Calu3 (cell line): ENCODE results near the gene RSF1. TPM values are rescaled to one million over a fixed set of nuclear protein-coding genes. Genes with fewer than 3 reads are reported as not detected.

Source experiments
- BruUV-seq: library from RNA; stranded (reverse); fragments of 400-500 nt; replicated peaks from 2 replicates; lab custom pipeline; 2021; lab: Mats Ljungman, UMichigan
- CTCF ChIA-PET: fragments of 300-600 bp; sonication (Branson Sonifier 250); formaldehyde crosslinking; loops from one replicate; lab custom pipeline; 2022; ENCODE audit warnings: antibody characterized with exemption; lab: Charles Lee
- DNase-seq: peaks from one replicate; pipeline ENCODE4 v3.0.0; 2022
- H3K27ac Mint-ChIP-seq: one replicate; pipeline ENCODE4 v1.8.0; 2022; ENCODE audit warnings: mixed read lengths; ENCODE audit not compliant: unreplicated experiment
- H3K27me3 Mint-ChIP-seq: one replicate; pipeline ENCODE4 v1.8.0; 2022; ENCODE audit warnings: mixed read lengths; ENCODE audit not compliant: unreplicated experiment
- H3K36me3 Mint-ChIP-seq: one replicate; pipeline ENCODE4 v1.8.0; 2022; ENCODE audit warnings: mild to moderate bottlenecking, moderate library complexity, mixed read lengths; ENCODE audit not compliant: insufficient read depth, unreplicated experiment
- H3K4me1 Mint-ChIP-seq: one replicate; pipeline ENCODE4 v1.8.0; 2022; ENCODE audit warnings: mild to moderate bottlenecking, low read depth, mixed read lengths; ENCODE audit not compliant: unreplicated experiment
- H3K4me3 Mint-ChIP-seq: one replicate; pipeline ENCODE4 v1.8.0; 2022; ENCODE audit warnings: mild to moderate bottlenecking, low read depth, moderate library complexity, mixed read lengths; ENCODE audit not compliant: unreplicated experiment
- H3K9me3 Mint-ChIP-seq: one replicate; pipeline ENCODE4 v1.8.0; 2022; ENCODE audit warnings: low read depth, mixed read lengths; ENCODE audit not compliant: unreplicated experiment
- CTCF ChIP-seq: fragments of 200-600 bp; IDR thresholded peaks from one replicate; pipeline ENCODE4 v1.8.0; 2022; ENCODE audit warnings: antibody characterized with exemption; ENCODE audit not compliant: unreplicated experiment
- intact Hi-C: fragments of 100-400 bp; cut with micrococcal nuclease; formaldehyde crosslinking; loops from one replicate; pipeline ENCODE4 v1.10.0; 2022; ENCODE audit not compliant: unreplicated experiment
- total RNA-seq: library from RNA; stranded (reverse); gene quantifications from 2 replicates; pipeline ENCODE4 v1.2.3, GENCODE V29; 2022

The RSF1 gene
- total RNA-seq, 1 experiment from 2014 or later: 68.5 TPM

DNA sequence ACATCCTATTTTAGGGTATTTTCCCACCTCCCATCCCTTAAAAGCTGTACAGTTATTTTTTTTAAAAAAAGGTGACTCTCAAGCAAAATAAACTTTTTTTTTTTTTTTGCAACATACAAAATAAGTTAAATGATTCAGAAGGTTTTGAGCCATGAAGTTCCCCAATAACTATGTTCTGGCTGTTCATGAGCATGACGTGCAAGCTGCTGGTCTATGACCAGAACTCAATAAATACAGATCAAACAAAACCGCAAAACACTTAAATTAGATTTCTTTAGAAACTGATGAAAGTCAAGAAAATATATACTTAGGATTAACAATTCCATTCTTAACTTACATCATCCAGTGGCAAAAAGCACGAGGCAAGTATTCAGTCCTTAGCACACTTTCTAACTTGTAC lies 158.9 kb downstream of the RSF1 start:
- DNase-seq: no peak
- Mint-ChIP-seq H3K9me3 (no peaks in the 10 kb centered on the region), H3K4me3 (no peak overlapping the region), H3K27me3 (no peaks in the 10 kb centered on the region), H3K36me3 (peaks cover under 1% of the 10 kb centered on the region), H3K4me1 (no peaks in the 10 kb centered on the region), H3K27ac (no peak overlapping the region)
- TF ChIP-seq CTCF: no peak
- BruUV-seq: no TSS peak
- intact Hi-C loops: no loop called here
- CTCF ChIA-PET: no interaction called here

DNA sequence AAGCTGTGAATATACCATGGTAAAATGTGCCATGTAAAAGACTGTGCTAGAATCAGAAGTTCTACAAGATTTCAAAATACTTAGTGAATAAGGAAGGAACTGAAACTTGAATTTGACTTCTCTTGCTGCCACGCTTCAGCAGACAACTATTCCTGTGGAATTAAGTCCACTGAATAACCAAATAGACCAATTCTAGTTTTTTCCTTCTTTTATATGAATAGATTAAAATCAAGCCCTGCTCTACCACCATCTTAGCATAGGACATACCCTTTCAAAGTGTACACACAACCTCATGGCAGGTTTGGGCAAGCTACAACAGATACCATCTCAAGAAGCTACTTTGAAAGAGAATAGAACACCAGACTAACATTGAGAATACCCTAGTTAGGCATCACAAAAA lies 159.6 kb downstream of the RSF1 start:
- H3K9me3 Mint-ChIP-seq: no peaks in the 10 kb centered on the region
- no peaks in the 10 kb centered on the region for H3K4me1 Mint-ChIP-seq
- no peak for TF ChIP-seq CTCF
- BruUV-seq: no TSS peak
- H3K36me3 Mint-ChIP-seq: no peaks in the 10 kb centered on the region
- no peaks in the 10 kb centered on the region for H3K27me3 Mint-ChIP-seq
- no peak overlapping the region for H3K27ac Mint-ChIP-seq
- CTCF ChIA-PET: no interaction called here
- intact Hi-C loops: no loop called here
- no peak overlapping the region for H3K4me3 Mint-ChIP-seq
- DNase-seq: no peak

DNA sequence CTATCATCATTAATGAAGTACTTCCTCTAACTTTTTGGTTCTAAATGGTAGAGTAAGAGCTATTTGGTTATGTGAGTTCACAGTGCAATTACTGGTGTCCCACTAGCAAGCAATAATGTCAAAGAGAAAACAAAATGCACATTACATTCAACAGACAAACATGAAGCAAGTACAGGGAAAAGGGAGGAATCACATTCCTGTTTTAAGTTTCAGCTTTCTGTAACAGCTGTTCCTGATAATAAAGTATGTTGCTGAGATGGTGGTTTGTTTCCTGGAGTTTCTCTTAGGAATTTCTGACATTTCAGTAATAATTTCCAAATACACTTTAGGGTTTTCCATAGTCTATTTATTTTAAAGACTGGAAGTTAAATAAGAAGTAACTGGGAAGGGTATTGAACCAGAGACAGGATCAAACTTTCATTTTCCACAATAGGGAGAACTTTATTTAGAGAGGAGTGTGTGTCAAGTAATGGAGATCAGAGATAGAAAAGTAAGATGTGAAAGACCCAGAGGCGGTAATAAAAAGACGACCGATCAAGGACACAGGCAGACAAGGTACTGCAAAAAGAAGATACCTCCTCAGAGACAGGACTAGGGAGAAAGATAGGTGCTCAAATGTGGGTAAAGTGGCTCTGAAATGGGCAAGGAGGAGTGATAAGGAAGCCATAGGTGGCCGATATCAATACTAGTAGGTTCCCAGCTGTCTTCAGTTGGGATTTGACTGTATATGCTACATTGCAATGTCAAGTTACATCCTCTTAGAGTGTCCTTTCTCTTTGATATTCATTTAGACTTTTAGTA lies 162.1 kb downstream of the RSF1 start:
- no peak overlapping the region for H3K4me3 Mint-ChIP-seq
- intact Hi-C loops: no loop called here
- H3K36me3 Mint-ChIP-seq: no peaks in the 10 kb centered on the region
- no peak for TF ChIP-seq CTCF
- H3K4me1 Mint-ChIP-seq: no peaks in the 10 kb centered on the region
- no peak for DNase-seq
- BruUV-seq: no TSS peak
- no peaks in the 10 kb centered on the region for H3K9me3 Mint-ChIP-seq
- no peaks in the 10 kb centered on the region for H3K27me3 Mint-ChIP-seq
- CTCF ChIA-PET: no interaction called here
- no peak overlapping the region for H3K27ac Mint-ChIP-seq

DNA sequence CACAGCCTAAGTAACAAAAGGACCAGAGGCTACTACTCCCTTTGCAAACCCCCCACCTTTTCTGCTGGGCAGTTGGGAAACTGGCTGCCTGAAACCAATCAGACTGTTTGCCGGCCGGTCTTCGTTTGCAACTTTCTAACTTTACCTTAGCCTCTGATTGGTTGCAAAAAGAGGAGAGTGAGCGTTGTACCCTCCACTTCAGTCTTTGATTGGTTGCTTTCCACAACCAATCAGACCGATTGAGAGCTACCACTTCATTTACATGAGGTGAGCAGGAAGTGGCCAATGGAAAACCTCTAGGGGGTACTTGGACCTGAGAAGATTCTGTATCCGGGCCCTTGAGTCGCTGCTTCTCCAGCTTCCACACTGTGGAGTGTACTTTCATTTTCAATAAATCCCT lies 164.2 kb downstream of the RSF1 start:
- CTCF ChIA-PET: no interaction called here
- Mint-ChIP-seq H3K9me3 (no peaks in the 10 kb centered on the region), H3K27ac (no peak overlapping the region), H3K4me3 (no peak overlapping the region), H3K36me3 (no peaks in the 10 kb centered on the region), H3K4me1 (no peaks in the 10 kb centered on the region), H3K27me3 (no peaks in the 10 kb centered on the region)
- TF ChIP-seq CTCF: no peak
- DNase-seq: no peak
- BruUV-seq: no TSS peak
- intact Hi-C loops: no loop called here
